Endothelial cell of umbilical vein (primary cell): Measurements from ENCODE around the gene KRTAP19-3. TPM values are rescaled to one million over a fixed set of nuclear protein-coding genes. Genes with fewer than 3 reads are reported as not detected.

Experiments
- BruUV-seq: library from RNA; stranded (reverse); fragments of 400-500 nt; replicated peaks from 2 replicates; lab custom pipeline; 2021; lab: Mats Ljungman, UMichigan
- CTCF ChIA-PET: fragments of 300-600, 350-600 bp; sonication (Branson Sonifier 250); formaldehyde crosslinking; loops from one replicate; lab custom pipeline; 2021; ENCODE audit warnings: antibody characterized with exemption, inconsistent platforms; lab: Charles Lee
- POLR2A ChIA-PET: fragments of 300-600, 350-600 bp; sonication (Branson Sonifier 250); formaldehyde crosslinking; loops from one replicate; lab custom pipeline; 2021; ENCODE audit warnings: antibody characterized with exemption, inconsistent platforms; lab: Charles Lee
- DNase-seq: peaks from one replicate; pipeline ENCODE4 v3.0.0-alpha.2; 2011; ENCODE audit warnings: low read depth, low spot score
- FAIRE-seq: peaks from 2 replicates; lab custom pipeline; 2011; peaks lifted over from hg19 to GRCh38; lab: Jason Lieb, UNC
- H2AFZ ChIP-seq: 2 replicates; pipeline ENCODE4 v1.6.0; 2012; ENCODE audit warnings: low read depth, low read length, control low read depth, inconsistent platforms
- H3K27ac ChIP-seq: 2 replicates; pipeline ENCODE4 v1.5.1; 2011; ENCODE audit warnings: low read depth, mild to moderate bottlenecking, control low read depth, low read length, moderate library complexity; ENCODE audit not compliant: insufficient read depth
- H3K27me3 ChIP-seq, 2 experiments: 2 replicates each; pipeline versions ENCODE4 v1.6.0 to v1.6.1; 2011; ENCODE audit warnings: low read length in 2 of 2, mixed read lengths in 1 of 2; ENCODE audit not compliant: control insufficient read depth in 2 of 2, insufficient read depth in 2 of 2
- H3K36me3 ChIP-seq, 2 experiments: 2 replicates in 1 of 2; 3 replicates in 1 of 2; pipeline ENCODE4 v1.5.1; 2011; ENCODE audit warnings: low read length in 2 of 2, mild to moderate bottlenecking in 1 of 2, moderate library complexity in 1 of 2; ENCODE audit not compliant: control insufficient read depth in 2 of 2, insufficient read depth in 2 of 2; ENCODE audit errors: extremely low read depth in 1 of 2
- H3K4me1 ChIP-seq: 3 replicates; pipeline ENCODE4 v1.5.1; 2011; ENCODE audit warnings: mild to moderate bottlenecking, low read length; ENCODE audit not compliant: control insufficient read depth, insufficient read depth; ENCODE audit errors: extremely low read depth
- H3K4me2 ChIP-seq: 2 replicates; pipeline ENCODE4 v1.6.1; 2011; ENCODE audit warnings: low read length, control low read depth, mixed read lengths; ENCODE audit not compliant: insufficient read depth
- H3K4me3 ChIP-seq, 3 experiments: fragments of 200-600 bp in 1 of 3; sonication (generic), shearing (Covaris generic) in 1 of 3; replicated peaks in 1 of 3; 2 replicates each; pipeline ENCODE4 v1.5.1; 2011 to 2016; ENCODE audit warnings: control low read depth in 3 of 3, low read length in 3 of 3, mild to moderate bottlenecking in 2 of 3, inconsistent platforms in 1 of 3, low read depth in 1 of 3, moderate library complexity in 1 of 3; ENCODE audit not compliant: insufficient read depth in 1 of 3
- H3K79me2 ChIP-seq: 2 replicates; pipeline ENCODE4 v1.6.0; 2012; ENCODE audit warnings: low read length, inconsistent platforms; ENCODE audit not compliant: control insufficient read depth, insufficient read depth
- H3K9ac ChIP-seq: replicated peaks from 2 replicates; pipeline ENCODE3; 2011; ENCODE audit warnings: low read length, control low read depth; ENCODE audit not compliant: insufficient read depth; ENCODE audit errors: extremely low read depth
- H3K9me1 ChIP-seq: replicated peaks from 3 replicates; pipeline ENCODE4 v1.6.0; 2011; ENCODE audit warnings: mild to moderate bottlenecking, low read length; ENCODE audit not compliant: control insufficient read depth, insufficient read depth; ENCODE audit errors: extremely low read depth
- H3K9me3 ChIP-seq: replicated peaks from 2 replicates; pipeline ENCODE4 v1.5.1; 2012; ENCODE audit warnings: low read length, inconsistent platforms; ENCODE audit not compliant: control insufficient read depth, insufficient read depth
- H4K20me1 ChIP-seq: replicated peaks from 2 replicates; pipeline ENCODE3; 2011; ENCODE audit warnings: mild to moderate bottlenecking, low read length; ENCODE audit not compliant: control insufficient read depth, insufficient read depth; ENCODE audit errors: extremely low read depth
- CTCF ChIP-seq, 2 donors: IDR thresholded peaks; 1 replicate in 1 of 2; 2 replicates in 1 of 2; pipeline ENCODE4 v1.5.1; 2011; ENCODE audit warnings: low read length in 2 of 2, mild to moderate bottlenecking in 2 of 2, moderate library complexity in 2 of 2, control low read depth in 1 of 2, inconsistent platforms in 1 of 2, low read depth in 1 of 2; ENCODE audit not compliant: insufficient read depth in 1 of 2; ENCODE audit errors: extremely low read depth in 1 of 2
- EZH2 ChIP-seq: IDR thresholded peaks from 2 replicates; pipeline ENCODE4 v1.6.1; 2012; ENCODE audit warnings: borderline replicate concordance, low read depth, mild to moderate bottlenecking, moderate library complexity, low read length, inconsistent platforms; ENCODE audit not compliant: severe bottlenecking
- FOS ChIP-seq: IDR thresholded peaks from 2 replicates; pipeline ENCODE4 v1.6.1; 2011; ENCODE audit warnings: mild to moderate bottlenecking, low read length, moderate library complexity, borderline replicate concordance; ENCODE audit not compliant: insufficient read depth
- GATA2 ChIP-seq: IDR thresholded peaks from 2 replicates; pipeline ENCODE4 v1.7.0; 2011; ENCODE audit warnings: low read depth, mild to moderate bottlenecking, moderate library complexity, mixed read lengths, low read length; ENCODE audit not compliant: insufficient read length, insufficient read depth
- JUN ChIP-seq: IDR thresholded peaks from 2 replicates; pipeline ENCODE4 v1.6.1; 2011; ENCODE audit warnings: borderline replicate concordance, low read depth; ENCODE audit not compliant: insufficient read length, insufficient read depth
- MAX ChIP-seq: IDR thresholded peaks from 2 replicates; pipeline ENCODE4 v1.6.1; 2011; ENCODE audit not compliant: insufficient read depth, insufficient read length
- MYC ChIP-seq: IDR thresholded peaks from one replicate; pipeline ENCODE4 v1.6.1; 2011; ENCODE audit warnings: mild to moderate bottlenecking, low read depth, low read length
- POLR2A ChIP-seq: IDR thresholded peaks from 2 replicates; pipeline ENCODE4 v1.6.1; 2012; ENCODE audit warnings: low read depth, mild to moderate bottlenecking, control low read depth, low read length
- POLR2AphosphoS5 ChIP-seq: IDR thresholded peaks from 2 replicates; pipeline ENCODE4 v1.6.1; 2012; ENCODE audit warnings: low read depth, mild to moderate bottlenecking, control low read depth, low read length, moderate library complexity; ENCODE audit not compliant: insufficient read depth
- dilution Hi-C: fragments of 300-500 bp; cut with MboI; formaldehyde crosslinking; loops from one replicate; pipeline ENCODE4 v1.15.0; 2019; ENCODE audit warnings: low sequenced_read_pairs; ENCODE audit not compliant: extremely low pct_ligation_motif_present
- intact Hi-C: fragments of 100-400 bp; cut with micrococcal nuclease; formaldehyde crosslinking; loops from one replicate; pipeline ENCODE4 v1.10.0; 2022
- polyA plus RNA-seq, 4 experiments: library from polyadenylated mRNA; depleted of rRNA in 3 of 4; stranded (reverse) in 3 of 4; unstranded in 1 of 4; fragments of >200 nt; gene quantifications; 2 replicates each; pipeline versions ENCODE4 v1.2.1 to v1.2.3, GENCODE V29; 2011 to 2012; ENCODE audit warnings: missing spikeins in 1 of 4
- total RNA-seq: library from RNA; stranded (reverse); gene quantifications from 2 replicates; pipeline ENCODE4 v1.2.3, GENCODE V29; 2021

Gene KRTAP19-3
- total and polyA plus RNA-seq, 2 donors (not counting 3 experiments of a cell fraction or from before 2014, with no cell fraction given): not detected

- no peaks in the 10 kb centered on the region for H4K20me1 ChIP-seq
- no peaks in the 10 kb centered on the region for H3K79me2 ChIP-seq
- intact Hi-C loops: no loop called here
- H3K4me1 ChIP-seq: no peaks in the 10 kb centered on the region
- H3K36me3 ChIP-seq: no peaks in the 10 kb centered on the region
- TF ChIP-seq CTCF (IDR thresholded peaks at IDR 0.05; ENCODE audit: extremely low read depth in 1 of 2, insufficient read depth in 1 of 2, low read depth in 1 of 2, low read length in 2 of 2): no peak
- no peak for TF ChIP-seq POLR2A
- no peak for TF ChIP-seq JUN
- no peak for TF ChIP-seq POLR2AphosphoS5
- TF ChIP-seq EZH2: no peak
- TF ChIP-seq FOS: no peak
- no peak for TF ChIP-seq MYC
- TF ChIP-seq GATA2: no peak
- TF ChIP-seq MAX: no peak
- POLR2A ChIA-PET: no interaction called here
- H3K4me3 ChIP-seq: no peak overlapping the region
- H2AFZ ChIP-seq: no peak overlapping the region
- peaks cover 1% of the 10 kb centered on the region for H3K9me3 ChIP-seq
- H3K27ac ChIP-seq: no peak overlapping the region
- no peak overlapping the region for H3K4me2 ChIP-seq
- H3K9me1 ChIP-seq: no peaks in the 10 kb centered on the region
- no peak overlapping the region for H3K9ac ChIP-seq
- FAIRE-seq (no peak), DNase-seq (no peak)
- dilution Hi-C loops: no loop called here
- BruUV-seq: no TSS peak
- CTCF ChIA-PET: no interaction called here
- H3K27me3 ChIP-seq: no peaks in the 10 kb centered on the region
Measured at GRCh38 chr21:30482130-30482529, 9.7 kb downstream of the KRTAP19-3 start.
